ENCODE results near the gene PLA2G2D.

PLA2G2D gene

GRCh38 chr1:20165522-20165951, 46.2 kb upstream of the PLA2G2D start (continued):
- no peak for TF ChIP-seq ARNTL (CRISPR knock-in tag; IDR thresholded peaks at IDR 0.05; ENCODE audit: borderline replicate concordance, low read depth)

- TF ChIP-seq TOX (CRISPR knock-in tag; IDR thresholded peaks at IDR 0.05; ENCODE audit: borderline replicate concordance) (no peak), ZNF565 (CRISPR knock-in tag; conservative IDR thresholded peaks at IDR 0.05; ENCODE audit: low read depth) (no peak), GLIS3 (CRISPR knock-in tag; IDR thresholded peaks at IDR 0.05) (no peak), ZNF70 (CRISPR knock-in tag; IDR thresholded peaks at IDR 0.05) (no peak), OSR1 (CRISPR knock-in tag; IDR thresholded peaks at IDR 0.05) (no peak)
- ATAC-seq = no peak
These were observed 45.4 kb upstream of the PLA2G2D start for GRCh38 chr1:20164694-20165202.

GRCh38 chr1:20160034-20160433, 40.7 kb upstream of the PLA2G2D start:
- ATAC-seq = no peak
- TF ChIP-seq ISL1 (CRISPR knock-in tag; IDR thresholded peaks at IDR 0.05) (no peak), CSDC2 (CRISPR knock-in tag; IDR thresholded peaks at IDR 0.05) (no peak), PPARA (CRISPR knock-in tag; IDR thresholded peaks at IDR 0.05; ENCODE audit: borderline replicate concordance) (no peak), TSHZ2 (CRISPR knock-in tag; IDR thresholded peaks at IDR 0.05) (no peak), OSR1 (CRISPR knock-in tag; IDR thresholded peaks at IDR 0.05) (no peak), ESRRG (CRISPR knock-in tag; IDR thresholded peaks at IDR 0.05) (no peak), CSRNP3 (CRISPR knock-in tag; IDR thresholded peaks at IDR 0.05) (no peak), GLIS3 (CRISPR knock-in tag; IDR thresholded peaks at IDR 0.05) (no peak), SNAI2 (CRISPR knock-in tag; IDR thresholded peaks at IDR 0.05) (no peak), ZNF565 (CRISPR knock-in tag; conservative IDR thresholded peaks at IDR 0.05; ENCODE audit: low read depth) (no peak), ZFP30 (CRISPR knock-in tag; IDR thresholded peaks at IDR 0.05) (no peak), ZNF70 (CRISPR knock-in tag; IDR thresholded peaks at IDR 0.05) (no peak), CREB5 (CRISPR knock-in tag; IDR thresholded peaks at IDR 0.05; ENCODE audit: low read depth) (no peak)

GRCh38 chr1:20158358-20159070, 39.2 kb upstream of the PLA2G2D start:
- no peak for ATAC-seq

More at GRCh38 chr1:20158358-20159070, 39.2 kb upstream of the PLA2G2D start:
- TF ChIP-seq OSR1 (CRISPR knock-in tag; IDR thresholded peaks at IDR 0.05) = no peak
- TF ChIP-seq ARNTL (CRISPR knock-in tag; IDR thresholded peaks at IDR 0.05; ENCODE audit: borderline replicate concordance, low read depth) = no peak
- TF ChIP-seq BACH2 (CRISPR knock-in tag; IDR thresholded peaks at IDR 0.05; ENCODE audit: borderline replicate concordance) = no peak
- TF ChIP-seq SNAI2 (CRISPR knock-in tag; IDR thresholded peaks at IDR 0.05) = no peak
- no peak for TF ChIP-seq POU6F1 (CRISPR knock-in tag; IDR thresholded peaks at IDR 0.05; ENCODE audit: borderline replicate concordance, low read depth)
- no peak for TF ChIP-seq RARB (CRISPR knock-in tag; IDR thresholded peaks at IDR 0.05)
- TF ChIP-seq GLIS3 (CRISPR knock-in tag; IDR thresholded peaks at IDR 0.05) = no peak
